Measurements from ENCODE around the gene STAT6. TPM values are rescaled to one million over a fixed set of nuclear protein-coding genes. Genes with fewer than 3 reads are reported as not detected.

STAT6 gene
- total RNA-seq, 1 donor from 2014 or later, result 4.7 TPM

DNA sequence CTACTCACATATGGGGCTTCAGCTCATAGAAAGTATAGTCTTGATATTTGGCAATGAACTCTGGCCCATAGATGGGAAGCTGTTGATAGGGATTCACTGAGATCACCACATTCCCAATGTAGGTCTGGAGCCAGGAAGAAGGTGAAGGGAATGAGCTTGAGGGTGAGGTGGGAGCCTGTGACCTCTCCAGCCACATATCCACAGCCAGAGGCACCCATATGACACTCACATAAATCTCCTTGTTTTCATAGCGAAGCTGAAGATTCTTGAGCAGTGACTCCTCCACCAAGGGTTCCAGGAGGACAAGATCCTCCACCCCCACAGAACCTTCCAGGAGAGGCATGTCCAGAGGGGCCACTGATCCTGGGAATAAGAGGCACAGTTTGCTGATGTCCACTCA, 63.2 kb downstream of the STAT6 start:
- DNase-seq, result no peak

- DNase-seq, result no peak
These were observed 63.9 kb downstream of the STAT6 start for GRCh38 chr12:57046947-57047890.

DNA sequence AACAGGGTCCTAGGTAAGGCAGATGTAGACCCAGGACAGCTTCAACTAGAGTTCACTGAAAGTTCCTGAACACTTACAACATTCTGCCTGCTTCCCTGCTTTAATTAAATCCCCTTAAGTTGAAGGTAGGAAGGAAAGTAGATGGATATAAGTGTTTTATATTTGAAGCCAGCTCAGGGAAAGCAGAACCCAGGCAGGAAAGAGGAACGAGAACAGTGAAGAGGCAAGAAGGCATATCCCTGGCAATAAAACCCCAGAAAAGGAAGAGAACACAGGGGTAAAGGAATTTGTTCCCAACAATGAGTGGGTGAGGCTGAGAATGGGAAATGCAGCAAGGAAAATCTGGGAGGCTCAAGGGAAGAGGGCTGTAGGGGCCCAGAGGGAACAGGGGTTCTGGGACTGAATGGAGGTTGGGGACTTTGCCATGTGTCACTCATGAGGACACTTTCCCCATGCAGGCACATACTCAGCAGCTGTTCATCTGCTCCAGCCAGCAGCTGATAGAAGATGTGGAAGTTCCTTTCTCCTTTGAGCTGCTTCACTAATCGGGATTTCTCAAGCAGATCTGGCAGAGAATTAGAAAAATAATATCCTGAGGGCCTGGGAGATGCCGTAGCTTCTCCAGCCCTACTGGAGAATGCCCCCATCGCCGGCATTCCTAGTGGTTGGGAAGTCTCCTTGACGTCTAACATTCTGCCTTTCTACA, 64.9 kb downstream of the STAT6 start:
- DNase-seq, result no peak

Other genes with a start within 250 kb of the STAT6 start
- 0.31 TPM for gene SDR9C7, start 177.0 kb downstream of the STAT6 start, total RNA-seq
- gene RDH16, start 153.8 kb downstream of the STAT6 start, total RNA-seq, result 0.62 TPM
- 10.6 TPM for gene ZBTB39, start 104.8 kb downstream of the STAT6 start, total RNA-seq
- gene TAC3, start 94.8 kb downstream of the STAT6 start, total RNA-seq, result 1.6 TPM
- gene MYO1A, start 61.2 kb downstream of the STAT6 start, total RNA-seq, result not detected
- gene NEMP1, start 32.6 kb downstream of the STAT6 start, total RNA-seq, result 7.6 TPM
- 33.2 TPM for gene NAB2, start 22.2 kb downstream of the STAT6 start, total RNA-seq
- gene LRP1, start 17.1 kb upstream of the STAT6 start, total RNA-seq, result 65.4 TPM
- gene LRP1-AS, start 36.3 kb upstream of the STAT6 start, total RNA-seq, result not detected
- gene NXPH4, start 105.4 kb upstream of the STAT6 start, total RNA-seq, result 0.78 TPM
- gene SHMT2, start 118.3 kb upstream of the STAT6 start, total RNA-seq, result 36.2 TPM
- gene STAC3, start 139.8 kb upstream of the STAT6 start, total RNA-seq, result 0.94 TPM